T-helper 1 cell treated with Interleukin-12 subunit alpha and Interleukin-12 subunit beta and Interleukin-4 antibody, amounts not matched to agents 30 μg/mL and 1 μg/mL, for 36 hours (primary cell): ENCODE data around the gene CCNL2.
A peak's percentile ranks its signal among the peaks of the same experiment; 100 is the strongest.
"Not testable (repeated sequence)": the region's sequence is repeated elsewhere in the genome, so short reads cannot be mapped to it uniquely, and the experiment has no call there.

Experiments
- H3K27ac Mint-ChIP-seq: one replicate; pipeline ENCODE4 v1.8.0; 2021; ENCODE audit warnings: mild to moderate bottlenecking, mixed read lengths
- H3K27me3 Mint-ChIP-seq: one replicate; pipeline ENCODE4 v1.8.0; 2021; ENCODE audit warnings: low read depth, mixed read lengths
- H3K36me3 Mint-ChIP-seq: one replicate; pipeline ENCODE4 v1.8.0; 2021; ENCODE audit warnings: low read depth, mixed read lengths
- H3K4me1 Mint-ChIP-seq: one replicate; pipeline ENCODE4 v1.8.0; 2021; ENCODE audit warnings: low read depth, mixed read lengths
- H3K4me3 Mint-ChIP-seq: one replicate; pipeline ENCODE4 v1.8.0; 2021; ENCODE audit warnings: mild to moderate bottlenecking, moderate library complexity, mixed read lengths
- H3K9me3 Mint-ChIP-seq: one replicate; pipeline ENCODE4 v1.8.0; 2021; ENCODE audit warnings: mixed read lengths

The CCNL2 gene

GRCh38 chr1:1387098-1388077 is 11.7 kb downstream of the CCNL2 start:
- H3K27ac Mint-ChIP-seq = no peak overlapping the region
- no peaks in the 10 kb centered on the region for H3K9me3 Mint-ChIP-seq
- no peak overlapping the region for H3K4me3 Mint-ChIP-seq
- peaks cover 50% of the 10 kb centered on the region for H3K36me3 Mint-ChIP-seq
- no peaks in the 10 kb centered on the region for H3K4me1 Mint-ChIP-seq
- no peaks in the 10 kb centered on the region for H3K27me3 Mint-ChIP-seq

GRCh38 chr1:1385931-1386330 is 13.2 kb downstream of the CCNL2 start:
- Mint-ChIP-seq H3K4me1 (no peaks in the 10 kb centered on the region), H3K4me3 (no peak overlapping the region), H3K27me3 (no peaks in the 10 kb centered on the region), H3K27ac (no peak overlapping the region), H3K36me3 (peaks cover 39% of the 10 kb centered on the region), H3K9me3 (no peaks in the 10 kb centered on the region)

- H3K4me1 Mint-ChIP-seq, H3K4me3 Mint-ChIP-seq, H3K27me3 Mint-ChIP-seq, H3K9me3 Mint-ChIP-seq, H3K27ac Mint-ChIP-seq: not testable (repeated sequence)
- peaks cover 34% of the 10 kb centered on the region for H3K36me3 Mint-ChIP-seq
These were observed 13.8 kb downstream of the CCNL2 start for GRCh38 chr1:1385339-1385738.

- no peaks in the 10 kb centered on the region for H3K4me1 Mint-ChIP-seq
- H3K4me3 Mint-ChIP-seq = no peak overlapping the region
- H3K27me3 Mint-ChIP-seq = no peaks in the 10 kb centered on the region
- H3K9me3 Mint-ChIP-seq = no peaks in the 10 kb centered on the region
- no peak overlapping the region for H3K27ac Mint-ChIP-seq
- H3K36me3 Mint-ChIP-seq = peaks cover 8% of the 10 kb centered on the region
These were observed 17.8 kb downstream of the CCNL2 start for GRCh38 chr1:1381294-1381693.

GRCh38 chr1:1380860-1381259 is 18.3 kb downstream of the CCNL2 start:
- no peak overlapping the region for H3K4me3 Mint-ChIP-seq
- peaks cover 3% of the 10 kb centered on the region for H3K36me3 Mint-ChIP-seq
- H3K4me1 Mint-ChIP-seq = no peaks in the 10 kb centered on the region
- H3K27me3 Mint-ChIP-seq = no peaks in the 10 kb centered on the region
- H3K27ac Mint-ChIP-seq = no peak overlapping the region
- H3K9me3 Mint-ChIP-seq = no peaks in the 10 kb centered on the region

GRCh38 chr1:1377540-1378205 is 21.5 kb downstream of the CCNL2 start:
- no peaks in the 10 kb centered on the region for H3K27me3 Mint-ChIP-seq
- peaks cover 2% of the 10 kb centered on the region for H3K4me1 Mint-ChIP-seq
- H3K27ac Mint-ChIP-seq = no peak overlapping the region
- H3K9me3 Mint-ChIP-seq = no peaks in the 10 kb centered on the region
- peaks cover 6% of the 10 kb centered on the region for H3K36me3 Mint-ChIP-seq
- H3K4me3 Mint-ChIP-seq = no peak overlapping the region

- Mint-ChIP-seq H3K27me3 (no peaks in the 10 kb centered on the region), H3K4me1 (peaks cover 3% of the 10 kb centered on the region), H3K27ac (peak overlapping the region; percentile 94), H3K4me3 (peak overlapping the region; percentile 90), H3K36me3 (peaks cover 4% of the 10 kb centered on the region), H3K9me3 (no peaks in the 10 kb centered on the region)
These were observed 22.4 kb downstream of the CCNL2 start for GRCh38 chr1:1376551-1377226.

GRCh38 chr1:1374929-1375662 is 24.0 kb downstream of the CCNL2 start, which contains the start of gene AURKAIP1:
Gene AURKAIP1, minus strand, starts transcription at chr1:1375207. Its CDS starts 451 bp downstream, at chr1:1374756.
- Mint-ChIP-seq H3K27ac (peak within 1 kb of the TSS; percentile 94), H3K36me3 (peaks cover 4% of the 10 kb centered on the region), H3K27me3 (no peaks in the 10 kb centered on the region), H3K4me1 (peaks cover 7% of the 10 kb centered on the region), H3K4me3 (peak within 1 kb of the TSS; percentile 90), H3K9me3 (no peaks in the 10 kb centered on the region)

GRCh38 chr1:1374589-1374928 is 24.6 kb downstream of the CCNL2 start:
- Mint-ChIP-seq H3K9me3 (no peaks in the 10 kb centered on the region), H3K36me3 (peaks cover 4% of the 10 kb centered on the region), H3K27ac (no peak overlapping the region), H3K27me3 (no peaks in the 10 kb centered on the region), H3K4me1 (peaks cover 7% of the 10 kb centered on the region), H3K4me3 (peak overlapping the region; percentile 90)

GRCh38 chr1:1373815-1374588 is 25.1 kb downstream of the CCNL2 start:
- no peaks in the 10 kb centered on the region for H3K27me3 Mint-ChIP-seq
- H3K36me3 Mint-ChIP-seq = peaks cover 4% of the 10 kb centered on the region
- peaks cover 7% of the 10 kb centered on the region for H3K4me1 Mint-ChIP-seq
- no peak overlapping the region for H3K27ac Mint-ChIP-seq
- no peaks in the 10 kb centered on the region for H3K9me3 Mint-ChIP-seq
- peak overlapping the region; percentile 90 for H3K4me3 Mint-ChIP-seq

- Mint-ChIP-seq H3K9me3 (no peaks in the 10 kb centered on the region), H3K4me3 (peak overlapping the region; percentile 90), H3K36me3 (peaks cover 4% of the 10 kb centered on the region), H3K4me1 (peaks cover 7% of the 10 kb centered on the region), H3K27ac (peak overlapping the region; percentile 1), H3K27me3 (no peaks in the 10 kb centered on the region)
These were observed 25.9 kb downstream of the CCNL2 start for GRCh38 chr1:1373051-1373814.

GRCh38 chr1:1371746-1372711 is 27.1 kb downstream of the CCNL2 start:
- Mint-ChIP-seq H3K27ac (peak overlapping the region; percentile 80), H3K9me3 (no peaks in the 10 kb centered on the region)

More at GRCh38 chr1:1371746-1372711, 27.1 kb downstream of the CCNL2 start:
- peaks cover 4% of the 10 kb centered on the region for H3K36me3 Mint-ChIP-seq
- H3K4me1 Mint-ChIP-seq = peaks cover 7% of the 10 kb centered on the region
- H3K27me3 Mint-ChIP-seq = no peaks in the 10 kb centered on the region
- peak overlapping the region; percentile 59 for H3K4me3 Mint-ChIP-seq
